ENCODE data around the gene TRAT1.

- TF ChIP-seq CTCF (IDR thresholded peaks at IDR 0.05 in 8 of 11, conservative IDR thresholded peaks at IDR 0.05 in 3 of 11), result no peak
- TF ChIP-seq POLR2A (IDR thresholded peaks at IDR 0.05), result no peak
- no peak for TF ChIP-seq POLR2AphosphoS5 (IDR thresholded peaks at IDR 0.05)
Measured at GRCh38 chr3:108882762-108883161, 60.2 kb downstream of the TRAT1 start.

Data from spleen (tissue), 7 donors.